ENCODE data around the gene LRRC25.
A peak's percentile ranks its signal among the peaks of the same experiment; 100 is the strongest.
"Not testable (repeated sequence)": the region's sequence is repeated elsewhere in the genome, so short reads cannot be mapped to it uniquely, and the experiment has no call there.

Gene LRRC25

DNA sequence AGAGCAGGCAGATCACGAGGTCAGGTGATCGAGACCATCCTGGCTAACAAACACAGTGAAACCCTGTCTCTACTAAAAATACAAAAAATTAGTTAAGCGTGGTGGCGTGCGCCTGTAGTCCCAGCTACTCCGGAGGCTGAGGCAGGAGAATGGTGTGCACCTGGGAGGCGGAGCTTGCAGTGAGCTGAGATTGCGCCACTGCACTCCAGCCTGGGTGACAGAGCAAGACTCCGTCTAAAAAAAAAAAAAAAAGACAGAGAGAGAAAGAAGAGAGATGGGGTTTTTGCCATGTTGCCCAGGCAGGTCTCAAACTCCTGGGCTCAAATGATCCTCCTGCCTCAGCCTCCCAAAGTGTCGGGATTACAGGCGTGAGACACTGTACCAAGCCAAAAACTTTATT, 8.3 kb upstream of the LRRC25 start:
- not testable (repeated sequence) for DNase-seq (ENCODE audit: low read depth in 2 of 2)

DNA sequence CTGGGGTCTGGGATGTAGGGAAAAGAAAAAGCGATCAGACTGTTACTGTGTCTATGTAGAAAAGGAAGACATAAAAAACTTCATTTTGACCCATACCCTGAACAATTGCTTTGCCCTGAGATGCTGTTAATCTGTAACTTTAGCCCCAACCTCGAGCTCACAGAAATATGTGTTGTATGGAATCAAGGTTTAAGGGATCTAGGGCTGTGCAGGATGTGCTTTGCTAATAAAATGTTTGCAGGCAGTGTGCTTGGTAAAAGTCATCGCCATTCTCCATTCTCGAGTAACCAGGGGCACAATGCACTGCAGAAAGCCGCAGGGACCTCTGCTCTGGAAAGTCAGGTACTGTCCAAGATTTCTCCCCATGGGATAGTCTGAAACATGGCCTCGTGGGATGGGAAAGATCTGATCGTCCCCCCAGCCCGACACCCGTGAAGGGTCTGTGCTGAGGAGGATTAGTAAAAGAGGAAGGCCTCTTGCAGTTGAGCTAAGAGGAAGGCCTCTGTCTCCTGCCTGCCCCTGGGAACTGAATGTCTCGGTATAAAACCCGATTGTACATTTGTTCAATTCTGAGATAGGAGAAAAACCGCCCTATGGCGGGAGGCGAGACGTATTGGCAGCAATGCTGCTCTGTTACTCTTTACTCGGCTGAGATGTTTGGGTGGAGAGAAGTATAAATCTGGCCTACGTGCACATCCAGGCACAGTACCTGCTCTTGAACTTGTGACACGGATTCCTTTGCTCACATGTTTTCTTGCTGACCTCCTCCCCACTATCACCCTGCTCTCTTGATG, 5.2 kb upstream of the LRRC25 start:
- not testable (repeated sequence) for DNase-seq (ENCODE audit: low read depth in 2 of 2)

- DNase-seq (ENCODE audit: low read depth in 2 of 2): peak in 1 of 2 experiments; percentile 41
Observed at GRCh38 chr19:18401580-18402112, 4.2 kb upstream of the LRRC25 start.

- no peak for DNase-seq (ENCODE audit: low read depth in 2 of 2)
Observed at GRCh38 chr19:18399008-18399407, 1.6 kb upstream of the LRRC25 start.

DNA sequence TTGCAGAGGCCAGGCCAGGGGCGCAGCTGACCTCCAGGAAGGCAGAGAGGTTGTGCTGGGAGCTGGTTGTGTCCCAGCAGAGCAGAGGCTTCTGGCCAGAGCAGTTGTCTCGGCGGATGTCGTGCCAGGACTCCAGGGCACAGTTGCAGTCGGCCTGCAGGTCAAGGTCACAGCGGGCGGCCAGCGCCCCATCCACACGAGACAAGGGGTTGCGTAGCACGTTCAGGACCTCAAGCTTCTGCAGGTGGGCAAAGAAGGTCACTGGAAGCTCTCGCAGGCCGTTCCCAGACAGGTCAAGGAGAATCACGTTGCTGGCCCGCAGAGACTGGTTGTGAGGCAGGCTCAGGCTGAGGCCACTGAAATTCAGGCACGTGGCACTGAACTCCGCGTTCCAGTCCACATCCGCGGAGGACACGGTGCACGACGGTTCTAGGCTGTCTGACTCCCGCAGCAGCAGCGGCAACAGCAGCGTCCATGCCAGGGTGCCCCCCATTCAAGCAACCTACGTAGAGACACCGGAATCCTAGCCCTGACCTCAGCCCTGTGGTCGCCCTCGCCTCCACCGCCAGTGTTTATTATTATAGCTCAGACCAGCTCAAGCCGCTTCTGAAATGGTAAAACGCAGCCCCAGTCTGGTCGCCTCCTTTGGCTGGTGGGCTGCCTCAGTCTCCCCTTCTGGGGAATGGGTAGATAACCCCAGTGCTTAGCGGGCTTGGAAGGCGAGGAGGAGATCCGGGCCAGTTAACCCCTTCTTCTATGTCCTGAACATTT, 766 bp downstream of the LRRC25 start:
- no peak for DNase-seq (ENCODE audit: low read depth in 2 of 2)

GRCh38 chr19:18393836-18394235, 3.6 kb downstream of the LRRC25 start:
- DNase-seq (ENCODE audit: low read depth in 2 of 2): no peak

GRCh38 chr19:18392926-18393325, 4.5 kb downstream of the LRRC25 start:
- DNase-seq (ENCODE audit: low read depth in 2 of 2): no peak

GRCh38 chr19:18392417-18392816, 5.0 kb downstream of the LRRC25 start:
- no peak for DNase-seq (ENCODE audit: low read depth in 2 of 2)

GRCh38 chr19:18391509-18392075, 5.8 kb downstream of the LRRC25 start:
- DNase-seq (ENCODE audit: low read depth in 2 of 2): no peak

DNA sequence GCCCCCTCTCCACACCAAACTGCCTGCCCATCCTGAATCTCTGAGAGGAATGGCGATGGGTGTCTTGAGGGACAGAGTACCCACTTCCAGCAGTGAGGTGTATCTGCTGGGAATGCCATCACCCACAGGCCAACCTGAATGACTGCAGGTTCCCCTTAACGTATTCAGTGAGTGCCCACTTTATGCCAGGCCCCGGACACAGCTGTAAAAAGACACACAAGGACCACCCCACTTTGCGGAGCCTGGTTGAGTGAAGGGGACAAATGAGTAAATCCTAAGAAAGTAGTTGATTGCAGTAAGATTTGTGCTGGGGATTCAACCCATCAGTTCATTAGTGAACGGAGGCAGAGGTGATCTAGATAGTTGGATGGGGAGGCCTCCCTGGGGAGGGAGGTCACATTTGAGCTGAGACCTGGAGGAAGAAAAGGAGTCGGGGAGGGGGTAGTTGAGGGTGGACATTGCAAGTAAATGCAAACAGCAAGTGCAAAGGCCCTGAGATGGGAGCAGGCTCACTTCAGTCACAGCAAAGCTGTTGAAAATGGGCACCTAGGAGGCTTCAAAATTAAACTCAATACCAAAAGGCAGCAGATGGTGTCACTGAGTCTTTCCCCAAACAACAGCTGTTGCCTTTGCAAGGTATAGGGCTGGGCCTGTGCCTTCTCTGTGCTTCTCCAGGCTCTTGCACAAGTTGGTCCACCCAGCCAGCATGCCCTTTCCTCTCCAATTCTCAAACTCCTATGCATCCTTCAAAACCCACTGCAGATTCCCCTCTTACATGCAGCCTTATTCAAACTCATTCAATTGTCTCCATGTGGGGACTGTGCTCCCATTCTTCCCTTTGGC, 7.1 kb downstream of the LRRC25 start:
- DNase-seq (ENCODE audit: low read depth in 2 of 2): no peak

DNA sequence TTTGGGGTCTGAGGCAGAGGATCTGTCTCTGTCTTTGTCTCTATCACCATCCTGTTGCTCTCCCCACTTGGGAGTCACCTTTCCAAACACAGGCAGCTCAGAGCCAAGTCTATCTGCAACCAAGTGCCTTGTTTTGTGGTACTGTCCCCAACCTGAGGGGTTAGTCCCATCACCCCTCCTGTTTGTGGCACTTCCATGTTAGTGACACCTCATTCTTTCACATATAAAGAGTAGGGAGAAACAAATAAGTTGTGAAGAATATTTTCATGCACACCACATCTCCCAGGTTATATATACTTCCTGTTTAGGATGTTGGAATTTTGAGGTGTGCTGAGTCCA, 7.7 kb downstream of the LRRC25 start:
- DNase-seq (ENCODE audit: low read depth in 2 of 2): no peak

- DNase-seq (ENCODE audit: low read depth in 2 of 2): no peak
Observed at GRCh38 chr19:18388960-18389725, 8.3 kb downstream of the LRRC25 start.

GRCh38 chr19:18388100-18388959, 9.1 kb downstream of the LRRC25 start:
- DNase-seq (ENCODE audit: low read depth in 2 of 2): no peak

GRCh38 chr19:18386543-18387271, 10.7 kb downstream of the LRRC25 start:
- no peak for DNase-seq (ENCODE audit: low read depth in 2 of 2)

DNA sequence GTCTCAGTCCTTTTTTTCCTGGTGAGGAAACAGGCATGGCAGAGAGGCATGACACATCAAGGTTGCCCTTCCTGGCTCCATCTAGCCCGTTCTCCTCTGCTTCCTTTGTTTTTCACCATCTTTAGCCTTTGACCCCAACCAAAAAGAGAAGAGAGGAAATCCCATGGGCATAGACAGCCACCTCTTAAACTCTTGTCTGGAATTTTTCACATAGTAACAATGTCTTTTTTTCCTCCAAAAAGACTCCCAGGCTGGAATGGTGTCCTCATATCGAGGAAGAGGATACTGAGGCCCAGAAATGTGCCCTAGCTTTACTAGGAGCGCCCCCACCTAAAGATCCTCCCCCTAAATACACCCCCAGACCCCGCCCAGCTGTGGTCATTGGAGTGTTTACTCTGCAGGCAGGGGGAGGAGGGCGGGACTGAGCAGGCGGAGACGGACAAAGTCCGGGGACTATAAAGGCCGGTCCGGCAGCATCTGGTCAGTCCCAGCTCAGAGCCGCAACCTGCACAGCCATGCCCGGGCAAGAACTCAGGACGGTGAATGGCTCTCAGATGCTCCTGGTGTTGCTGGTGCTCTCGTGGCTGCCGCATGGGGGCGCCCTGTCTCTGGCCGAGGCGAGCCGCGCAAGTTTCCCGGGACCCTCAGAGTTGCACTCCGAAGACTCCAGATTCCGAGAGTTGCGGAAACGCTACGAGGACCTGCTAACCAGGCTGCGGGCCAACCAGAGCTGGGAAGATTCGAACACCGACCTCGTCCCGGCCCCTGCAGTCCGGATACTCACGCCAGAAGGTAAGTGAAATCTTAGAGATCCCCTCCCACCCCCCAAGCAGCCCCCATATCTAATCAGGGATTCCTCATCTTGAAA, 11.5 kb downstream of the LRRC25 start, which contains the start of gene GDF15:
GDF15 (plus strand) TSS at position 484 of the 868 bp plus-strand sequence; CDS start at position 516, 32 bp downstream.
- DNase-seq (ENCODE audit: low read depth in 2 of 2): no peak

DNA sequence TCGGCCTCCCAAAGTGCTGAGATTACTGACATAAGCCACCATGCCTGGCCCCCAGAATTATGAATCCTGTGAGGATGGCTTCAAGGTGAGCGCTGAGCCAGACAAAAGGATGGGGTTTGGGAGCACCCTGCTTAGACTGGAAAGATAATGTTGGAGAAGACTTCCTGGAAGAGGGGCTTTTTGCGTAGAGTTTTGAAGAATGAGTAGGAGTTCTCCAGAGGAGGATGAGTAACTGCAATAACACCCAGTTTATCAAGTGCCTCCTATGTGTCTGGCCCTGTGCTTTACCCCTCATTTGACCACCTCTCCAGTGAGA, 12.1 kb downstream of the LRRC25 start:
- no peak for DNase-seq (ENCODE audit: low read depth in 2 of 2)

- DNase-seq (ENCODE audit: low read depth in 2 of 2): no peak
Observed at GRCh38 chr19:18384775-18385174, 12.6 kb downstream of the LRRC25 start.

GRCh38 chr19:18383622-18384021, 13.8 kb downstream of the LRRC25 start:
- DNase-seq (ENCODE audit: low read depth in 2 of 2): not testable (repeated sequence)

Data from fibroblast of skin of left quadriceps (primary cell).